ENCODE data around the gene PKNOX2. TPM values are rescaled to one million over a fixed set of nuclear protein-coding genes. Genes with fewer than 3 reads are reported as not detected.

The PKNOX2 gene
- total and polyA plus RNA-seq, 2 of the 8 experiments (the other 6 are each of a cell fraction or from before 2014, with no cell fraction given): 2.0 TPM

DNA sequence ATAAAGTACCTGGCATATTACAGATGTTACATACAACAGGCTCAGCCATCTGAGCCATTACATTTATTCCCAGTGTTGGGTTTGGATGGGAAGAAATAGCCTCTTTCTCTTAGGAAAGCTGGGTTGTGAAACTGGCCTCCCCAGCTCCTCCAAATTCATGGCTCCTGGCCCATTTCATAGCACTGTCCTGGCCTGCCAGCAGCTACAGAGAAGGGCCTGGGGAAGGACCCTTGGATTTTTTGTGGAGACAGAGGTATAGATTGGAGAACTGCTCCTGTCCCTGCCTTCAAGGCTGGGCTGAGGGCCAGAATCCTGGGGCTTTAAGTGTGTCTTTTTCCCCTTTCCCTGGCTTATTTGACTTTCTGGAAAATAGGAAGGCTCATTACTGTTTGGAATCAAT, 18.0 kb downstream of the PKNOX2 start:
- no peak overlapping the region for H2BK120ac ChIP-seq (replicated peaks; ENCODE audit: low read depth, low read length)
- no peak overlapping the region for H2BK5ac ChIP-seq (ENCODE audit: low read depth, low read length)
- H2BK12ac ChIP-seq (ENCODE audit: low read depth, low read length): no peak overlapping the region
- CTCF ChIA-PET (ENCODE audit: partially characterized antibody): interaction anchor here (1.0 kb wide), 1 partner anchor 223 kb away, joined by 3 read pairs; no protein-coding TSS in a partner anchor
- H4K91ac ChIP-seq (replicated peaks; ENCODE audit: insufficient read length, low read length): no peak overlapping the region
- H3K36me3 ChIP-seq (ENCODE audit: control insufficient read depth in 2 of 4, insufficient read depth in 4 of 4, low read length in 3 of 4): no peaks in the 10 kb centered on the region
- POLR2A ChIA-PET (ENCODE audit: partially characterized antibody): no interaction called here
- H3K4me3 ChIP-seq (ENCODE audit: extremely low read depth in 1 of 4, insufficient read depth in 2 of 4, low read depth in 3 of 4, low read length in 4 of 4): no peak overlapping the region
- TF ChIP-seq, protein P1, sequence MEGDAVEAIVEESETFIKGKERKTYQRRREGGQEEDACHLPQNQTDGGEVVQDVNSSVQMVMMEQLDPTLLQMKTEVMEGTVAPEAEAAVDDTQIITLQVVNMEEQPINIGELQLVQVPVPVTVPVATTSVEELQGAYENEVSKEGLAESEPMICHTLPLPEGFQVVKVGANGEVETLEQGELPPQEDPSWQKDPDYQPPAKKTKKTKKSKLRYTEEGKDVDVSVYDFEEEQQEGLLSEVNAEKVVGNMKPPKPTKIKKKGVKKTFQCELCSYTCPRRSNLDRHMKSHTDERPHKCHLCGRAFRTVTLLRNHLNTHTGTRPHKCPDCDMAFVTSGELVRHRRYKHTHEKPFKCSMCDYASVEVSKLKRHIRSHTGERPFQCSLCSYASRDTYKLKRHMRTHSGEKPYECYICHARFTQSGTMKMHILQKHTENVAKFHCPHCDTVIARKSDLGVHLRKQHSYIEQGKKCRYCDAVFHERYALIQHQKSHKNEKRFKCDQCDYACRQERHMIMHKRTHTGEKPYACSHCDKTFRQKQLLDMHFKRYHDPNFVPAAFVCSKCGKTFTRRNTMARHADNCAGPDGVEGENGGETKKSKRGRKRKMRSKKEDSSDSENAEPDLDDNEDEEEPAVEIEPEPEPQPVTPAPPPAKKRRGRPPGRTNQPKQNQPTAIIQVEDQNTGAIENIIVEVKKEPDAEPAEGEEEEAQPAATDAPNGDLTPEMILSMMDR (IDR thresholded peaks at IDR 0.05; ENCODE audit: control extremely low read depth in 1 of 3, insufficient read depth in 1 of 3, low read depth in 1 of 3, low read length in 3 of 3): no peak
- TF ChIP-seq POU5F1 (IDR thresholded peaks at IDR 0.05; ENCODE audit: low read depth, low read length): no peak
- no peak for TF ChIP-seq SAP30 (IDR thresholded peaks at IDR 0.05; ENCODE audit: insufficient read depth, insufficient replicate concordance, low read length)
- H3K79me1 ChIP-seq (ENCODE audit: low read depth, low read length): no peaks in the 10 kb centered on the region; the same call in 1 of the 2 replicates
- H3K79me2 ChIP-seq (ENCODE audit: control insufficient read depth in 1 of 2, insufficient read depth in 2 of 2, low read length in 2 of 2): no peaks in the 10 kb centered on the region; a peak in 1 of 4 replicates
- H3K4ac ChIP-seq (replicated peaks; ENCODE audit: insufficient read length, low read depth, low read length): no peak overlapping the region
- no peak overlapping the region for H2AFZ ChIP-seq (ENCODE audit: low read length)
- no peak overlapping the region for H3K14ac ChIP-seq (ENCODE audit: insufficient read length)
- no peak overlapping the region for H3K23ac ChIP-seq (ENCODE audit: insufficient read length)
- H4K20me1 ChIP-seq (replicated peaks in 1 of 2; ENCODE audit: control insufficient read depth in 1 of 2, insufficient read depth in 2 of 2, low read length in 2 of 2): no peaks in the 10 kb centered on the region
- no peak overlapping the region for H3K9ac ChIP-seq (replicated peaks in 1 of 4; ENCODE audit: extremely low read depth in 1 of 4, low read depth in 3 of 4, low read length in 3 of 4)
- H3K23me2 ChIP-seq (ENCODE audit: low read depth, low read length): no peaks in the 10 kb centered on the region
- H4K5ac ChIP-seq (ENCODE audit: insufficient read length, low read depth, low read length): no peak overlapping the region
- DNase-seq (ENCODE audit: low read depth in 1 of 2, low spot score in 2 of 2): no peak
- no peak overlapping the region for H2BK15ac ChIP-seq (ENCODE audit: low read length)
- H3K56ac ChIP-seq (replicated peaks; ENCODE audit: insufficient read length, low read depth, low read length): no peak overlapping the region
- H3K4me1 ChIP-seq (replicated peaks in 1 of 4; ENCODE audit: control insufficient read depth in 3 of 4, insufficient read depth in 4 of 4, low read length in 3 of 4): peaks cover 0 to 13% (median 3%) of the 10 kb centered on the region in 4 experiments; a peak in 4 of 7 replicates
- H2AK5ac ChIP-seq (ENCODE audit: low read depth, low read length): no peak overlapping the region
- no peaks in the 10 kb centered on the region for H3K9me3 ChIP-seq (ENCODE audit: insufficient read depth in 2 of 2, low read depth in 1 of 2, low read length in 1 of 2)
- H4K8ac ChIP-seq (ENCODE audit: extremely low read depth, insufficient read depth, low read length): no peak overlapping the region
- FAIRE-seq: no peak
- H3K18ac ChIP-seq (ENCODE audit: extremely low read depth, low read length): no peak overlapping the region
- no peak overlapping the region for H2BK20ac ChIP-seq (ENCODE audit: low read length)
- no peak overlapping the region for H3K27ac ChIP-seq (ENCODE audit: low read depth, low read length)
- H3K27me3 ChIP-seq (replicated peaks in 1 of 4; ENCODE audit: control insufficient read depth in 3 of 4, extremely low read depth in 1 of 4, insufficient read depth in 3 of 4, low read length in 3 of 4): no peaks in the 10 kb centered on the region; a peak in 1 of 7 replicates
- no peak overlapping the region for H3K4me2 ChIP-seq (ENCODE audit: insufficient read depth in 1 of 2, low read depth in 2 of 2, low read length in 2 of 2)

All from H1 (cell line).